Measurements from ENCODE around the gene COQ9. TPM values are rescaled to one million over a fixed set of nuclear protein-coding genes. Genes with fewer than 3 reads are reported as not detected.
A peak's percentile ranks its signal among the peaks of the same experiment; 100 is the strongest.

Gene COQ9
- total RNA-seq, 1 experiment from 2014 or later = 32.9 TPM

DNA sequence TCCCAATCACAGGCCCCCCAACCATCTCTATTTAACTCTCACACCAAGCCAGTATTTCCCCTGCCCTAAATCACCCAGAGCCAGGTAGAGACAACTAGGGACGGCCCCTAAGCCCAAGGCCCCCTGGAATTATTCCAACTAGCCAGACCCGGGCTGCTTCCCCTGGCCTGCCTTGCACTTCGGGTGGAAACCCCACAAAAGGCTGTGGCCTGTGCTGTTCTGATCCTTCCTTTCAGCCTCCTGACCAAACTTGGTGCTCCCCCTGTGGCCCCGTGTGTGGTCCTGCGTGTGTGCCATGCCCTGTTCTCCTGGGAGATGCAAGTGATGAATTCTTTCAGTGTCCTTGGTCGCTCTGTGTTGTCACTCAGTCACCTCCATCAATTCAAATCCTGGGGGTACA is 27.8 kb upstream of the COQ9 start:
- TF ChIP-seq, protein P1, sequence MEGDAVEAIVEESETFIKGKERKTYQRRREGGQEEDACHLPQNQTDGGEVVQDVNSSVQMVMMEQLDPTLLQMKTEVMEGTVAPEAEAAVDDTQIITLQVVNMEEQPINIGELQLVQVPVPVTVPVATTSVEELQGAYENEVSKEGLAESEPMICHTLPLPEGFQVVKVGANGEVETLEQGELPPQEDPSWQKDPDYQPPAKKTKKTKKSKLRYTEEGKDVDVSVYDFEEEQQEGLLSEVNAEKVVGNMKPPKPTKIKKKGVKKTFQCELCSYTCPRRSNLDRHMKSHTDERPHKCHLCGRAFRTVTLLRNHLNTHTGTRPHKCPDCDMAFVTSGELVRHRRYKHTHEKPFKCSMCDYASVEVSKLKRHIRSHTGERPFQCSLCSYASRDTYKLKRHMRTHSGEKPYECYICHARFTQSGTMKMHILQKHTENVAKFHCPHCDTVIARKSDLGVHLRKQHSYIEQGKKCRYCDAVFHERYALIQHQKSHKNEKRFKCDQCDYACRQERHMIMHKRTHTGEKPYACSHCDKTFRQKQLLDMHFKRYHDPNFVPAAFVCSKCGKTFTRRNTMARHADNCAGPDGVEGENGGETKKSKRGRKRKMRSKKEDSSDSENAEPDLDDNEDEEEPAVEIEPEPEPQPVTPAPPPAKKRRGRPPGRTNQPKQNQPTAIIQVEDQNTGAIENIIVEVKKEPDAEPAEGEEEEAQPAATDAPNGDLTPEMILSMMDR (conservative IDR thresholded peaks at IDR 0.05) = no peak
- Histone ChIP-seq H2BK15ac (ENCODE audit: low read depth, low read length) (no peak overlapping the region), H3K18ac (ENCODE audit: insufficient read length, low read depth, low read length) (no peak overlapping the region), H4K8ac (replicated peaks; ENCODE audit: insufficient read length, low read depth, low read length) (no peak overlapping the region), H3K27me3 (ENCODE audit: insufficient read depth, low read length) (no peaks in the 10 kb centered on the region), H3K23me2 (ENCODE audit: insufficient read length, low read depth, low read length, poor library complexity, severe bottlenecking) (peaks cover 5% of the 10 kb centered on the region), H2BK12ac (ENCODE audit: insufficient read length, low read depth, low read length) (no peak overlapping the region), H2BK120ac (ENCODE audit: low read depth, low read length, poor library complexity, severe bottlenecking) (no peak overlapping the region), H4K91ac (ENCODE audit: insufficient read length, low read depth, low read length) (no peak overlapping the region), H3K4ac (ENCODE audit: low read depth, low read length) (no peak overlapping the region), H4K20me1 (ENCODE audit: control insufficient read depth, insufficient read depth, insufficient read length) (no peaks in the 10 kb centered on the region), H3K79me1 (ENCODE audit: insufficient read depth, low read depth, low read length, poor library complexity, severe bottlenecking) (no peaks in the 10 kb centered on the region), H3K14ac (ENCODE audit: insufficient read depth, low read length) (no peak overlapping the region), H3K9me3 (ENCODE audit: control insufficient read depth, low read depth, low read length) (no peaks in the 10 kb centered on the region), H3K27ac (ENCODE audit: insufficient read length, low read depth, low read length) (no peak overlapping the region), H2AK5ac (ENCODE audit: insufficient read length, low read length) (no peak overlapping the region), H3K4me1 (ENCODE audit: insufficient read depth, low read length) (no peaks in the 10 kb centered on the region), H3K9ac (ENCODE audit: extremely low read depth, insufficient read length, low read length) (no peak overlapping the region), H2BK20ac (ENCODE audit: low read depth, low read length, poor library complexity, severe bottlenecking) (no peak overlapping the region), H2BK5ac (ENCODE audit: insufficient read length, low read length) (no peak overlapping the region), H3K56ac (ENCODE audit: insufficient read length, low read depth, low read length) (no peak overlapping the region), H3K79me2 (ENCODE audit: insufficient read depth, low read length) (no peaks in the 10 kb centered on the region), H4K5ac (ENCODE audit: insufficient read length, low read depth, low read length) (no peak overlapping the region), H3T11ph (ENCODE audit: low read length) (no peak overlapping the region), H3K23ac (ENCODE audit: insufficient read length, low read depth, low read length) (no peak overlapping the region), H3K4me2 (ENCODE audit: insufficient read depth, insufficient read length, low read length) (no peak overlapping the region), H2AFZ (ENCODE audit: low read length) (no peak overlapping the region)
- no peak overlapping the region for H3K27ac Mint-ChIP-seq
- no peaks in the 10 kb centered on the region for H3K36me3 Mint-ChIP-seq (ENCODE audit: insufficient read depth in 1 of 3, low read depth in 3 of 3)
- no peaks in the 10 kb centered on the region; the same call in none of the 2 replicates for H3K27me3 Mint-ChIP-seq (ENCODE audit: low read depth)
- peaks cover 19 to 35% of the 10 kb centered on the region in 2 experiments for H3K4me1 Mint-ChIP-seq
- peaks cover 0 to 3% of the 10 kb centered on the region in 2 experiments; a peak in 1 of 5 replicates for H3K9me3 Mint-ChIP-seq
- 0 out of 5 replicates have a peak overlapping the region, but pooled peaks of 1 of the 2 experiments have one; percentile 7 for H3K4me3 Mint-ChIP-seq
- DNase-seq = no peak
- WGBS (ENCODE audit: extremely low coverage, insufficient read length, low lambda C conversion rate) = no CpG with 5 or more reads among the region's 6 CpGs

Data from H9 (cell line).